ENCODE data around the gene MEX3D. TPM values are rescaled to one million over a fixed set of nuclear protein-coding genes. Genes with fewer than 3 reads are reported as not detected.

MEX3D gene
- total and polyA plus RNA-seq, 3 donors from 2014 or later: 45.6 to 211 (median 127) TPM

DNA sequence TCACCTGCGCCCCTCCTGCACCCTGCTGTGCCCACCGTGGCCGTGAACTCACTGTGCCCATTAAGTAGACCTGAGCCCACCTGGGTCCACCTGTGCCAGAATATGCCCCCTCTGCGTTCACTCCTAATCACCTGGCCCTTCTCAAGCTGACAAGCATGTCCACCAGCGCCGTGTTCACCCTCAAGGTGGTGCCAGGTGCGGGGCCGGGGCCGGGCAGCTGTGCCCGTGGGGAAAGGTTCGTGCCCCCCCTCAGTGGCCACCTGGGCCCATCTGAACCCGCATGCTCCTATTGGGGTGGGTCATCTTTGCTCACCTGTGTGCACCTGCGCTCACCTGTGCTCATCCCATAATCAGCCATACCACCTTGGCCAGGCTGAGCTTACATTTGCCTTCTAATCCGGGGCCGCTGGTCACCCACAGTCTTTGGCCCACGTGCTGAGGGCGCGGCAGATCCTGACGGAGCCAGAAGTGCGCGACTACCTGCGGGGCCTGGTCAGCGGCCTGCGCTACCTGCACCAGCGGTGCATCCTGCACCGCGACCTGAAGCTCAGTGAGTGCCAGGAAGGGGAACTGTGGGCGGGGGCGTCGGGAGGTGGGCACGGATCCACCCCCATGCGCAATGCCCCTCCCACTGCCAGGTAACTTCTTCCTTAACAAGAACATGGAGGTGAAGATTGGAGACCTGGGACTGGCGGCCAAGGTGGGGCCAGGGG, 41.9 kb downstream of the MEX3D start:
- no peak for DNase-seq
- intact Hi-C loops (cut with DNase I; ENCODE audit: low total_unique reads): no loop called here
- no peaks in the 10 kb centered on the region for H3K9me3 ChIP-seq
- H3K27me3 ChIP-seq: no peaks in the 10 kb centered on the region
- no peak for TF ChIP-seq CTCF (IDR thresholded peaks at IDR 0.05)
- TF ChIP-seq POLR2A (IDR thresholded peaks at IDR 0.05): no peak
- WGBS, 2 donors: 87 to 92% methylated on average over 23 to 33 of the region's 33 CpGs
- no peaks in the 10 kb centered on the region for H3K36me3 ChIP-seq (ENCODE audit: low read depth, missing control alignments)
- H3K4me3 ChIP-seq: peak overlapping the region in 1 of 2 donors; percentile 64
- H3K27ac ChIP-seq: no peak overlapping the region
- H3K4me1 ChIP-seq: peaks cover 11% of the 10 kb centered on the region

GRCh38 chr19:1525343-1525742, 42.8 kb downstream of the MEX3D start:
- Histone ChIP-seq H3K36me3 (ENCODE audit: low read depth, missing control alignments) (no peaks in the 10 kb centered on the region), H3K9me3 (no peaks in the 10 kb centered on the region), H3K27ac (no peak overlapping the region), H3K27me3 (no peaks in the 10 kb centered on the region), H3K4me3 (peak overlapping the region in 1 of 2 donors; percentile 64), H3K4me1 (peaks cover 13% of the 10 kb centered on the region)
- intact Hi-C loops (cut with DNase I; ENCODE audit: low total_unique reads): no loop called here
- TF ChIP-seq CTCF (IDR thresholded peaks at IDR 0.05) (no peak), POLR2A (IDR thresholded peaks at IDR 0.05) (no peak)
- no peak for DNase-seq
- 67 to 79% methylated on average over 20 to 21 of the region's 31 CpGs for WGBS, 2 donors

DNA sequence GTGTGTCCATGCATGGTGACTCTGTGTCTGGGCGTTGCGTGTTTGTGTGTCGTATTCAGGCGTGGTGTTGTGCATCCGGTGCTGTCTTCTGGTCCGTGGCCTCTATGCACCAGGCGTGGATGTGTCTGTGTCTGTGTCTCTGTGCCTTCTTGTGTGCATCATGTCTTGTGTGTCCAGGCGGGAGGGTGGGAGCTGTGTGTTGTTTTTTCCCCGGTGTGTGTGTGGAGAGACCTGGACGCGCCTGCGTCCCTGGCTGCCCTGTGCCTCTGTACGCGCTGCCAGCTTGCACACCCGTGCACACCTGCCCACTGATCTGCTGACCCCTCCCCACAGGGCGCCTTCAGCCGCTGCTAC, 43.2 kb downstream of the MEX3D start:
- no peaks in the 10 kb centered on the region for H3K27me3 ChIP-seq
- intact Hi-C loops (cut with DNase I; ENCODE audit: low total_unique reads): no loop called here
- H3K4me1 ChIP-seq: peaks cover 13% of the 10 kb centered on the region
- H3K36me3 ChIP-seq (ENCODE audit: low read depth, missing control alignments): no peaks in the 10 kb centered on the region
- no peak for DNase-seq
- H3K9me3 ChIP-seq: no peaks in the 10 kb centered on the region
- TF ChIP-seq POLR2A (IDR thresholded peaks at IDR 0.05) (no peak), CTCF (IDR thresholded peaks at IDR 0.05) (no peak)
- WGBS, 2 donors: 60 to 64% methylated on average over 10 to 12 of the region's 17 CpGs
- H3K4me3 ChIP-seq: peak overlapping the region; percentile 61 to 64
- H3K27ac ChIP-seq: no peak overlapping the region

DNA sequence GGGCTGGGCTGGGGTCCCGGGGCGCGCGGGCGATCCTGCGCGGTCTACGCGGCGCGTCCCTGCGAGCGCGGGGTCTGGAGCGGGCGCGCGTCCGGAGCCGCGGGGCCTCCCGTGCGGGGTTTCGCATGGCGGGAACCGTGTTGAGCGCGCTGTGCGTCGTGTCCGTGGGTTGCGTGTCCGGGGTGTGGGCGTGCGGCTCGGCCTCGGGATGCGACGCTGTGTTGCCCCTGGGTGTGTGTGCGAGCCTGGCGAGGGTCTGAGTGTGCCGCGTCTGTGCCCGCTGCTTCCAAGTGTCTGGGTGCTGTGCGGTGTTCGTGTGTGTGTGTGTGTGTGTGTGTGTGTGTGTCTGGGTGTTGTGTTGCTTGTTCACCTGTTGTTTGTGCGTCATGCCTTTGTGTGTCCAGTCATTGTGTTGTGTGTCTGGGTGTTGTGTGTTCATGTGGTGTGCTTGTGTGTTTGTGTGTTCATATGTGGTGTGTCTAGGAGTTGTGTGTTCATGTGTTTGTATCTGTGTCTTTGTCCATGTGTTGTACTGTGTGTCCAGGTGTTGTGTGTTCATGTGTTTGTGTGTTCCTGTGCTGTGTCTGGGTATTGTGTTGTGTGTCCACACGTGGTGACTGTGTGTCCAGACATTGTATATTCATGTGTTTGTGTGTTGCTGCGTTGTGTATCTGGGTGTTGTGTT, 43.7 kb downstream of the MEX3D start:
- H3K9me3 ChIP-seq: no peaks in the 10 kb centered on the region
- no peak for TF ChIP-seq POLR2A (IDR thresholded peaks at IDR 0.05)
- no peak for TF ChIP-seq CTCF (IDR thresholded peaks at IDR 0.05)
- peak overlapping the region in 1 of 2 donors; percentile 77 for H3K27ac ChIP-seq
- no peak for DNase-seq
- WGBS, 2 donors: 21 to 41% methylated on average over 3 to 9 of the region's 49 CpGs
- H3K4me1 ChIP-seq: peaks cover 13% of the 10 kb centered on the region
- intact Hi-C loops (cut with DNase I; ENCODE audit: low total_unique reads): no loop called here
- H3K27me3 ChIP-seq: no peaks in the 10 kb centered on the region
- no peaks in the 10 kb centered on the region for H3K36me3 ChIP-seq (ENCODE audit: low read depth, missing control alignments)
- peak overlapping the region; percentile 61 to 64 for H3K4me3 ChIP-seq
